Adrenal gland (tissue), 5 donors: ENCODE results near the gene CYP27B1.

ENCODE experiments used
- POLR2A ChIP-seq, 2 donors: fragments of 450-650 bp; IDR thresholded peaks; one replicate each; pipeline ENCODE4 v1.6.1; 2017; ENCODE audit warnings: antibody characterized with exemption in 2 of 2, mild to moderate bottlenecking in 2 of 2, moderate library complexity in 1 of 2
- TF ChIP-seq, protein P1 (sequence below), 6 experiments: fragments of 450-650 bp in 4 of 6; fragments of 200-600 bp in 2 of 6; sonication (generic) in 1 of 6; IDR thresholded peaks; 1 replicate in 5 of 6; 2 replicates in 1 of 6; pipeline versions ENCODE4 v1.5.1 to v1.8.0; 2016 to 2021; ENCODE audit warnings: antibody characterized with exemption in 6 of 6, mild to moderate bottlenecking in 2 of 6, moderate library complexity in 1 of 6
- donor health status: DM: no; HTN: no; CAD: no.

DNA sequence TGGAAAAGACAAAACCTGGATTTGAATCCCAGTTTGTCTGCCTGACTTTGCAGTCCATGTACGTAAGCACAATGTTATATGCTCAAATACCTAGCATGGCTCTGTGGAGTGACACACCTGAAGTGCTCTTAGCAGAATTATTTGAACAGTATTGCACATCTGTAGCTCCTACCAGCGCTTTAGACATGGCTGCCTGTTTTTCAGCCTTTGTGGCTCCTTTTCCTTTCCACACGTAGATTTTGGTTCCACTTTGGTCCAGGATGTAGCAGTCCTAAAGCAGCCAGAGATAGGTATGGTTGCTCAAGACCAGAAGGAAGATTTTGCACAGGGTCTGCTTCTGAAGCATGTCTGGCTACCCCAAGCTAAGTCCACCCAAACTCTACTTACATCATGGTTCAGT, 42.5 kb upstream of the CYP27B1 start:
- TF ChIP-seq, protein P1, sequence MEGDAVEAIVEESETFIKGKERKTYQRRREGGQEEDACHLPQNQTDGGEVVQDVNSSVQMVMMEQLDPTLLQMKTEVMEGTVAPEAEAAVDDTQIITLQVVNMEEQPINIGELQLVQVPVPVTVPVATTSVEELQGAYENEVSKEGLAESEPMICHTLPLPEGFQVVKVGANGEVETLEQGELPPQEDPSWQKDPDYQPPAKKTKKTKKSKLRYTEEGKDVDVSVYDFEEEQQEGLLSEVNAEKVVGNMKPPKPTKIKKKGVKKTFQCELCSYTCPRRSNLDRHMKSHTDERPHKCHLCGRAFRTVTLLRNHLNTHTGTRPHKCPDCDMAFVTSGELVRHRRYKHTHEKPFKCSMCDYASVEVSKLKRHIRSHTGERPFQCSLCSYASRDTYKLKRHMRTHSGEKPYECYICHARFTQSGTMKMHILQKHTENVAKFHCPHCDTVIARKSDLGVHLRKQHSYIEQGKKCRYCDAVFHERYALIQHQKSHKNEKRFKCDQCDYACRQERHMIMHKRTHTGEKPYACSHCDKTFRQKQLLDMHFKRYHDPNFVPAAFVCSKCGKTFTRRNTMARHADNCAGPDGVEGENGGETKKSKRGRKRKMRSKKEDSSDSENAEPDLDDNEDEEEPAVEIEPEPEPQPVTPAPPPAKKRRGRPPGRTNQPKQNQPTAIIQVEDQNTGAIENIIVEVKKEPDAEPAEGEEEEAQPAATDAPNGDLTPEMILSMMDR (IDR thresholded peaks at IDR 0.05), result no peak
- no peak for TF ChIP-seq POLR2A (IDR thresholded peaks at IDR 0.05)
